22Rv1 (cell line): ENCODE results near the gene TSPAN4.

Experiments
- H3K27ac ChIP-seq: fragments of 450-650 bp; 2 replicates; pipeline ENCODE4 v1.5.1; 2017
- ZFX ChIP-seq: fragments of 450-650 bp; IDR thresholded peaks from 2 replicates; pipeline ENCODE4 v1.6.1; 2017; ENCODE audit warnings: antibody characterized with exemption, borderline replicate concordance
- TF ChIP-seq, protein P1 (sequence below): fragments of 450-650 bp; IDR thresholded peaks from 2 replicates; pipeline ENCODE4 v1.5.1; 2017; ENCODE audit warnings: mild to moderate bottlenecking

TSPAN4 gene

DNA sequence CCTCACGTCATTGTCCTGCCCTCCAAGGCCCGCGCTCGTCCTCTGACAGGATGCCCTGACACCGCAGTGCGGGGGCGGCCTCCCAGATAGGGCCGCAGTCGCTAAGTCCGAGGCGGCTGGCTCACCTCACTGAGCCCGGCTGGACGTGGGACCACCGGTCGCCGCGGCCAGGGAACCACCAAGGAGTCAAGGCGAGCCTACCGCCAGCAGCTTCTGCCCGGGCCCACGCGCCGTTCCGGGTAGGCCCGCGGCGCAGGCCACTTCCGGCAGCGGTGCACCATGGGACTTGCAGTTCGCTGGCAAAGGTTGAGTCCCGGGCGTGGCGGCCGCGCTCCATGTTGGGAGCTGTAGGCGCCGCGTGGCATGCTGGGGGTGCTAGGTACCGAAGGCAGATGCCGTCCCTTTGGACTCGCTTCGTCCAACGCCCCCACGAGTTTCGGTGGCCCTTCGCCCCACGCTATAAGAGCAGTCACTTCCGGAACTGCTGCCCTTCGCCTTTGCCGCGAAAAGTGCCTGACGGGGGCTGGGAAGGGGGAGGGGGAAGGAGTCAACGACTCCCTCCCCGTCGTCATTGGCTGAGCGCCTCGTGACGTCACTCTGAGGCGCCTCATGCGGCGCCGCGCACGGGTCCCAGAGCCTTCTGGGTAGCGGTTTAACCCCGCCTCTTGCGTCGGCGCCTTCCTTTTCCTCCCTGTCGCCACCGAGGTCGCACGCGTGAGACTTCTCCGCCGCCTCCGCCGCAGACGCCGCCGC is 33.2 kb upstream of the TSPAN4 start, which contains the start of gene RPLP2:
TSS of gene RPLP2 (plus strand) at position 681 of the 753 bp plus-strand sequence. CDS start 268 bp downstream, outside the sequence.
- TF ChIP-seq, protein P1, sequence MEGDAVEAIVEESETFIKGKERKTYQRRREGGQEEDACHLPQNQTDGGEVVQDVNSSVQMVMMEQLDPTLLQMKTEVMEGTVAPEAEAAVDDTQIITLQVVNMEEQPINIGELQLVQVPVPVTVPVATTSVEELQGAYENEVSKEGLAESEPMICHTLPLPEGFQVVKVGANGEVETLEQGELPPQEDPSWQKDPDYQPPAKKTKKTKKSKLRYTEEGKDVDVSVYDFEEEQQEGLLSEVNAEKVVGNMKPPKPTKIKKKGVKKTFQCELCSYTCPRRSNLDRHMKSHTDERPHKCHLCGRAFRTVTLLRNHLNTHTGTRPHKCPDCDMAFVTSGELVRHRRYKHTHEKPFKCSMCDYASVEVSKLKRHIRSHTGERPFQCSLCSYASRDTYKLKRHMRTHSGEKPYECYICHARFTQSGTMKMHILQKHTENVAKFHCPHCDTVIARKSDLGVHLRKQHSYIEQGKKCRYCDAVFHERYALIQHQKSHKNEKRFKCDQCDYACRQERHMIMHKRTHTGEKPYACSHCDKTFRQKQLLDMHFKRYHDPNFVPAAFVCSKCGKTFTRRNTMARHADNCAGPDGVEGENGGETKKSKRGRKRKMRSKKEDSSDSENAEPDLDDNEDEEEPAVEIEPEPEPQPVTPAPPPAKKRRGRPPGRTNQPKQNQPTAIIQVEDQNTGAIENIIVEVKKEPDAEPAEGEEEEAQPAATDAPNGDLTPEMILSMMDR = no peak
- peak; percentile 46; the same call in 1 of the 2 replicates for TF ChIP-seq ZFX

DNA sequence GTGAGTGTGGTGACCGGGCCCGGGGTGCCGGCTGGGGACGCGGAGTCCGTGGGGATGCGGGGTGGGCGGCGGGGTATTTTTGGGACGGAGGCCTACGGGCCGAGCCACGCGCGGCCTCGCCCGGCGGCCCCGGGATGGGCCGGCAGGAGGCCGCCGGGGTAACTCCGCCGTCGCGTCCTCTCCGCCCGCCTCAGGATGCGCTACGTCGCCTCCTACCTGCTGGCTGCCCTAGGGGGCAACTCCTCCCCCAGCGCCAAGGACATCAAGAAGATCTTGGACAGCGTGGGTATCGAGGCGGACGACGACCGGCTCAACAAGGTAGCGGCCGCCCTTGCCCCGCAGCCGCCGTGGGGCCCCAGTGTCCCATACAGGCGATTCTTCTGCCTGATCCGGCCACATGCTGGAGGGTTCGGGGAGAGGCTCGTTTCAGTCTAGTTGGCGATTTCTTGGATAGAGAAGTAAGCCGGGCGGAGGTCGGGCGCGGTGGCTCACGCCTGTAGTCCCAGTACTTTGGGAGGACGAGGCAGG is 32.5 kb upstream of the TSPAN4 start:
- TF ChIP-seq, protein P1 = no peak
- peak overlapping the region; percentile 93 for H3K27ac ChIP-seq

More for the DNA sequence above, 33.2 kb upstream of the TSPAN4 start, which contains the start of gene RPLP2:
- peak within 1 kb of the TSS; percentile 93 for H3K27ac ChIP-seq

DNA sequence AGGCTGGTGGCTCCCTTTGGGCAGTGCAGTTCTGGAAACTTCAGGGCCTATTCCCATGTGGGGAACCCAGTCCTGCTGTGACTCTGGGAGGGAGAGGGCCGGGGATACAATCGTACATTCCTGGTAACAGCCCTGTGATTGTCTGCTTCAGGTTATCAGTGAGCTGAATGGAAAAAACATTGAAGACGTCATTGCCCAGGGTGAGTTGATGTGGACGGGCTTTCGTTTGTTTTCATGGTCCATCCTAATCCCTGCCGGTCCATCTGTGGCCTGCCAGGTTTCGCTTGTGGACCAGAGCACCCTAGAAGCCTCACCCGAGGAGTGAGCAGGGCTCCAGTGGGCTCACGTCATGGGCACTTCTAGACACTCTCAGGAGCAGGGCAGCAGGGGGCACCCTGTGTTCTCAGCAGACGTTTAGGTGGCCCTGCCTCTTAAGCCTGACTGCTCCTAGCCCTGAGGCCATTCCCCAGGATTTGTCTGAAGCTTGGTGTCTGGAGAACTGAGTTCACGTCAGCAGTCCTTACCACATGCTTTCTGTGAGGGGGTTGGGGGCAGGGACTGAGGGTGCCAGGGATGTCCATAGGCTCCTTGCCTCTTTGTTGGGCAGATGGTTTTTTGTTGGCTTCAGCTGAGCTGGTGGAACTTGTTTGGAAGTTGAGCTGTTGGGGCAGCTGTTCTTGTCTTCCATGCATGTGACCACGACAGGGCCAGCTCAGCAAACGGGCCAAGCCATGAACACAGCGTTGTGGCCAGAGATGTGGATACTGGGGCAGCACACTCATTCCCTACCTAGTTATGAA is 31.0 kb upstream of the TSPAN4 start:
- H3K27ac ChIP-seq = peak overlapping the region; percentile 93
- no peak for TF ChIP-seq ZFX
- TF ChIP-seq, protein P1 = no peak

DNA sequence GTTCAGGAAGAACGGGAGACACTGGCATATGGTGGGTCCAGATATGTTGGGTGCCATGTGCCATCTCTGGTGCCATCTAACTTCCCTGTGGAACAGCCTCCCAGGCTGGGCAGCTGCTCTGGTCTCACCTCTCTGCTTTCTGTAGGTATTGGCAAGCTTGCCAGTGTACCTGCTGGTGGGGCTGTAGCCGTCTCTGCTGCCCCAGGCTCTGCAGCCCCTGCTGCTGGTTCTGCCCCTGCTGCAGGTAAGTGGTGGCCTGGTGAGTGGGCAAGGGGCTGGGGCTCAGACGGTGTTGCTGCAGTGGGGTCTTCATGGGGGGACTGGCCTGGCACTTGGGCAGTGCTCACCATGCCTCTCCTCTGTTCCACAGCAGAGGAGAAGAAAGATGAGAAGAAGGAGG is 30.3 kb upstream of the TSPAN4 start:
- TF ChIP-seq ZFX = no peak
- TF ChIP-seq, protein P1 = no peak
- peak overlapping the region; percentile 93 for H3K27ac ChIP-seq

DNA sequence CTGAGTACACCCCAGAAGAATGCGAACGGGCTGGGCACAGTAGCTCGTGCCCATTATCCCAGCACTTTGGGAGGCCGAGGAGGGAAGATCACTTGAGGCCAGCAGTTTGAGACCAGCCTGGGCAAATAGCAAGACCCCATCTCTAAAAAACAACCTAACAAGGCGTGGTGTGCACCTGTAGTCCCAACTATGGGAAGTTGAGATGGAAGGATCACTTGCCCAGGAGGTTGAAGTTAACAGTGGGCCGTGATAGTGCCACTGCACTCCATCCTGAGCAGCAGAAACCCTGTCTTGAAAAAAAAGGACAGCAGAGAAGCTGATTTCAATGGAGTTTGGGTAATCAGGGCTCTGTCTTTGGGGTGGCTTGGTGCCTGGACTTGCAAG is 29.6 kb upstream of the TSPAN4 start:
- H3K27ac ChIP-seq = peak overlapping the region; percentile 93
- TF ChIP-seq, protein P1 = no peak
- TF ChIP-seq ZFX = no peak

DNA sequence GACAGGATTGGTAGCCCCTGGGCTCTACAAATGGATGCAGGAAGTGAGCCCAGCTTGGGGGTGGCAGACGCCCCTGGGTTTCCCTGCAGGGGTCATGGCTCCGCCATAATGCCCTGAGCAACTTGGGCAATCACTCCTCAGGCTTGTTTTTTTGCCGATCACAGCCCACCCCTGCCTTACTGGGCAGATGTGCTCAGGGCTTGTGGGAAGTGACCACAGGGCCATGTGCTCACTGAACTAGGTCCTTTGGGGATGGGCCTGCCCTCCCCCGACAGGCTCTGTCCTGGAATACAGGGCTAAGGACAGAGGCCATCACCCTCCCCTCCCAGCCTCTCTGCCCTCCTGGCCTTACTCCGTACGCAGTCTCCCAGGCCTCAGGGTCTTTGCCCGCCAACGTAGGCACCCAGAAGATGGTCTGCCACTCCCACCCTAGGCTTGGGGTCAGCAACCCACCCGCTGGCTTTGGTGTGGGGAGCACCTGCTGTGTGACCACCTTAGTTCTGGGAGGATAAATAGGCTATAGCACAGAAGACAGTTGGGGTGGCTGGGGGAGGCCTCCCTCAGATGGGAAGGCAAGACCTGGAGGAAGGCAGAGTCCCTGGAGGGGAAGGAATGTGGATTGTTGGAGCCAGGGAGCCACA is 29.1 kb upstream of the TSPAN4 start:
- H3K27ac ChIP-seq = peak overlapping the region; percentile 93
- TF ChIP-seq, protein P1 = no peak
- no peak for TF ChIP-seq ZFX
